Measurements from ENCODE around the gene LAMA3. TPM values are rescaled to one million over a fixed set of nuclear protein-coding genes. Genes with fewer than 3 reads are reported as not detected.

LAMA3 gene
- total and polyA plus RNA-seq, 2 experiments from 2014 or later = 3.9 to 4.9 TPM

- TF ChIP-seq, protein P1, sequence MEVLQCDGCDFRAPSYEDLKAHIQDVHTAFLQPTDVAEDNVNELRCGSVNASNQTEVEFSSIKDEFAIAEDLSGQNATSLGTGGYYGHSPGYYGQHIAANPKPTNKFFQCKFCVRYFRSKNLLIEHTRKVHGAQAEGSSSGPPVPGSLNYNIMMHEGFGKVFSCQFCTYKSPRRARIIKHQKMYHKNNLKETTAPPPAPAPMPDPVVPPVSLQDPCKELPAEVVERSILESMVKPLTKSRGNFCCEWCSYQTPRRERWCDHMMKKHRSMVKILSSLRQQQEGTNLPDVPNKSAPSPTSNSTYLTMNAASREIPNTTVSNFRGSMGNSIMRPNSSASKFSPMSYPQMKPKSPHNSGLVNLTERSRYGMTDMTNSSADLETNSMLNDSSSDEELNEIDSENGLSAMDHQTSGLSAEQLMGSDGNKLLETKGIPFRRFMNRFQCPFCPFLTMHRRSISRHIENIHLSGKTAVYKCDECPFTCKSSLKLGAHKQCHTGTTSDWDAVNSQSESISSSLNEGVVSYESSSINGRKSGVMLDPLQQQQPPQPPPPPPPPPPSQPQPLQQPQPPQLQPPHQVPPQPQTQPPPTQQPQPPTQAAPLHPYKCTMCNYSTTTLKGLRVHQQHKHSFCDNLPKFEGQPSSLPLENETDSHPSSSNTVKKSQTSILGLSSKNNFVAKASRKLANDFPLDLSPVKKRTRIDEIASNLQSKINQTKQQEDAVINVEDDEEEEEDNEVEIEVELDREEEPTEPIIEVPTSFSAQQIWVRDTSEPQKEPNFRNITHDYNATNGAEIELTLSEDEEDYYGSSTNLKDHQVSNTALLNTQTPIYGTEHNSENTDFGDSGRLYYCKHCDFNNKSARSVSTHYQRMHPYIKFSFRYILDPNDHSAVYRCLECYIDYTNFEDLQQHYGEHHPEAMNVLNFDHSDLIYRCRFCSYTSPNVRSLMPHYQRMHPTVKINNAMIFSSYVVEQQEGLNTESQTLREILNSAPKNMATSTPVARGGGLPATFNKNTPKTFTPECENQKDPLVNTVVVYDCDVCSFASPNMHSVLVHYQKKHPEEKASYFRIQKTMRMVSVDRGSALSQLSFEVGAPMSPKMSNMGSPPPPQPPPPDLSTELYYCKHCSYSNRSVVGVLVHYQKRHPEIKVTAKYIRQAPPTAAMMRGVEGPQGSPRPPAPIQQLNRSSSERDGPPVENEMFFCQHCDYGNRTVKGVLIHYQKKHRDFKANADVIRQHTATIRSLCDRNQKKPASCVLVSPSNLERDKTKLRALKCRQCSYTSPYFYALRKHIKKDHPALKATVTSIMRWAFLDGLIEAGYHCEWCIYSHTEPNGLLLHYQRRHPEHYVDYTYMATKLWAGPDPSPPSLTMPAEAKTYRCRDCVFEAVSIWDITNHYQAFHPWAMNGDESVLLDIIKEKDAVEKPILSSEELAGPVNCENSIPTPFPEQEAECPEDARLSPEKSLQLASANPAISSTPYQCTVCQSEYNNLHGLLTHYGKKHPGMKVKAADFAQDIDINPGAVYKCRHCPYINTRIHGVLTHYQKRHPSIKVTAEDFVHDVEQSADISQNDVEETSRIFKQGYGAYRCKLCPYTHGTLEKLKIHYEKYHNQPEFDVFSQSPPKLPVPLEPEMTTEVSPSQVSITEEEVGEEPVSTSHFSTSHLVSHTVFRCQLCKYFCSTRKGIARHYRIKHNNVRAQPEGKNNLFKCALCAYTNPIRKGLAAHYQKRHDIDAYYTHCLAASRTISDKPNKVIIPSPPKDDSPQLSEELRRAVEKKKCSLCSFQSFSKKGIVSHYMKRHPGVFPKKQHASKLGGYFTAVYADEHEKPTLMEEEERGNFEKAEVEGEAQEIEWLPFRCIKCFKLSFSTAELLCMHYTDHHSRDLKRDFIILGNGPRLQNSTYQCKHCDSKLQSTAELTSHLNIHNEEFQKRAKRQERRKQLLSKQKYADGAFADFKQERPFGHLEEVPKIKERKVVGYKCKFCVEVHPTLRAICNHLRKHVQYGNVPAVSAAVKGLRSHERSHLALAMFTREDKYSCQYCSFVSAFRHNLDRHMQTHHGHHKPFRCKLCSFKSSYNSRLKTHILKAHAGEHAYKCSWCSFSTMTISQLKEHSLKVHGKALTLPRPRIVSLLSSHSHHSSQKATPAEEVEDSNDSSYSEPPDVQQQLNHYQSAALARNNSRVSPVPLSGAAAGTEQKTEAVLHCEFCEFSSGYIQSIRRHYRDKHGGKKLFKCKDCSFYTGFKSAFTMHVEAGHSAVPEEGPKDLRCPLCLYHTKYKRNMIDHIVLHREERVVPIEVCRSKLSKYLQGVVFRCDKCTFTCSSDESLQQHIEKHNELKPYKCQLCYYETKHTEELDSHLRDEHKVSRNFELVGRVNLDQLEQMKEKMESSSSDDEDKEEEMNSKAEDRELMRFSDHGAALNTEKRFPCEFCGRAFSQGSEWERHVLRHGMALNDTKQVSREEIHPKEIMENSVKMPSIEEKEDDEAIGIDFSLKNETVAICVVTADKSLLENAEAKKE (CRISPR knock-in tag; IDR thresholded peaks at IDR 0.05) = no peak
- TF ChIP-seq, protein P2, sequence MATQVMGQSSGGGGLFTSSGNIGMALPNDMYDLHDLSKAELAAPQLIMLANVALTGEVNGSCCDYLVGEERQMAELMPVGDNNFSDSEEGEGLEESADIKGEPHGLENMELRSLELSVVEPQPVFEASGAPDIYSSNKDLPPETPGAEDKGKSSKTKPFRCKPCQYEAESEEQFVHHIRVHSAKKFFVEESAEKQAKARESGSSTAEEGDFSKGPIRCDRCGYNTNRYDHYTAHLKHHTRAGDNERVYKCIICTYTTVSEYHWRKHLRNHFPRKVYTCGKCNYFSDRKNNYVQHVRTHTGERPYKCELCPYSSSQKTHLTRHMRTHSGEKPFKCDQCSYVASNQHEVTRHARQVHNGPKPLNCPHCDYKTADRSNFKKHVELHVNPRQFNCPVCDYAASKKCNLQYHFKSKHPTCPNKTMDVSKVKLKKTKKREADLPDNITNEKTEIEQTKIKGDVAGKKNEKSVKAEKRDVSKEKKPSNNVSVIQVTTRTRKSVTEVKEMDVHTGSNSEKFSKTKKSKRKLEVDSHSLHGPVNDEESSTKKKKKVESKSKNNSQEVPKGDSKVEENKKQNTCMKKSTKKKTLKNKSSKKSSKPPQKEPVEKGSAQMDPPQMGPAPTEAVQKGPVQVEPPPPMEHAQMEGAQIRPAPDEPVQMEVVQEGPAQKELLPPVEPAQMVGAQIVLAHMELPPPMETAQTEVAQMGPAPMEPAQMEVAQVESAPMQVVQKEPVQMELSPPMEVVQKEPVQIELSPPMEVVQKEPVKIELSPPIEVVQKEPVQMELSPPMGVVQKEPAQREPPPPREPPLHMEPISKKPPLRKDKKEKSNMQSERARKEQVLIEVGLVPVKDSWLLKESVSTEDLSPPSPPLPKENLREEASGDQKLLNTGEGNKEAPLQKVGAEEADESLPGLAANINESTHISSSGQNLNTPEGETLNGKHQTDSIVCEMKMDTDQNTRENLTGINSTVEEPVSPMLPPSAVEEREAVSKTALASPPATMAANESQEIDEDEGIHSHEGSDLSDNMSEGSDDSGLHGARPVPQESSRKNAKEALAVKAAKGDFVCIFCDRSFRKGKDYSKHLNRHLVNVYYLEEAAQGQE (IDR thresholded peaks at IDR 0.05; ENCODE audit: unreplicated experiment) = no peak
Measured at GRCh38 chr18:23719634-23720201, 30.5 kb downstream of the LAMA3 start (continued).

DNA sequence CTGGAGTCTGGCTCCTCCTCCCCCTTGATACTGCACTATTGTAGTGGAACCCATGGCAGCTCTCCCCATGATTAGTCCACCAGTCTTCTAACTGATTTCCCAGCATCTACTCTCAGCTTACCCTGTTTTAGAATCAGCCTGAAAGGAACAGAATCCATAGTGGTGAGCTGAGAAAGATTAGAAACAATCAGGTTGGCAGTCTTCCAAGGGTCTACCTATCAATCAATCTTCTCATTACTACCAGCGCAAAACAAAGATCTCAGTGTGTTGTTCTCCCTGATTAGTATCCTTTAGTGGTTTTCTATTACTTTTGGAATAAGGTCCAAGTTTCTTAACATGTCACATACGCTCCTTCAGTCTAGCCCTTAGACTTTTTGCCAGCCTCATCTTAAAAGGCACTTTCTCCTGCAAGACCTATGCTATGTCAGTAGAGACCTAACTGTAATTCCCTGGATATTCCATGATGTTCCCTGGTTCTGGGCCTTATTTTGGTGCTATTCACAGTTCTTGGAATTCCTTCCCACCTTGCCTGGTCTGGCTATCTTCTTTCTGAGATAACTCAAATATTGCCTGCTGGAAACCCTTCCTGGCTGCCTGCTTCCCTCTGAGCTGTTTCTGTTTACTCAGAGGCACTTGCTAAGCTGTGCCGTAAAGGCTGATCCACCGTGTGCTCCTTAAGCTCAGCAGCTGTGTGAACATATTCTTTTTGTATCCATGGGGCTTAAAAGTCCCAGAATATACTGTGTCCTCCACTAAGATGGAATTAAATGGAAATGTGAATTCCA, 32.6 kb downstream of the LAMA3 start:
- Mint-ChIP-seq H3K27ac (no peak overlapping the region), H3K9me3 (no peaks in the 10 kb centered on the region), H3K36me3 (ENCODE audit: low read depth) (no peaks in the 10 kb centered on the region), H3K4me1 (peaks cover 2% of the 10 kb centered on the region; the same call in 2 of the 3 replicates), H3K4me3 (no peak overlapping the region), H3K27me3 (ENCODE audit: insufficient read depth, low read depth, poor library complexity) (no peaks in the 10 kb centered on the region)
- Histone ChIP-seq H3K9me2 (ENCODE audit: insufficient read depth) (peaks cover 3% of the 10 kb centered on the region; the same call in 1 of the 2 replicates), H3K36me3 (ENCODE audit: insufficient read depth) (no peaks in the 10 kb centered on the region), H3K4me2 (no peak overlapping the region), H3K27me3 (ENCODE audit: insufficient read depth) (no peaks in the 10 kb centered on the region), H3K27ac (ENCODE audit: low read depth) (no peak overlapping the region), H3K4me1 (ENCODE audit: insufficient read depth) (no peaks in the 10 kb centered on the region), H2AFZ (no peak overlapping the region), H4K20me1 (replicated peaks; ENCODE audit: insufficient read depth) (no peaks in the 10 kb centered on the region), H3K79me2 (replicated peaks; ENCODE audit: insufficient read depth) (no peaks in the 10 kb centered on the region), H3K4me3 (no peak overlapping the region), H3F3A (replicated peaks; ENCODE audit: low read depth) (no peaks in the 10 kb centered on the region)
- DNase-seq (ENCODE audit: low spot score) (no peak), ATAC-seq (no peak)
- TF ChIP-seq ZNF114 (CRISPR knock-in tag; IDR thresholded peaks at IDR 0.05) = no peak
- TF ChIP-seq NANOG (IDR thresholded peaks at IDR 0.05; ENCODE audit: borderline replicate concordance) = no peak
- TF ChIP-seq EZH2phosphoT487 (IDR thresholded peaks at IDR 0.05; ENCODE audit: unreplicated experiment) = no peak
- no peak for TF ChIP-seq STAT1 (IDR thresholded peaks at IDR 0.05; ENCODE audit: unreplicated experiment)
- TF ChIP-seq POLR2AphosphoS5 (IDR thresholded peaks at IDR 0.05; ENCODE audit: low read depth) = no peak
- TF ChIP-seq JUNB (IDR thresholded peaks at IDR 0.05; ENCODE audit: unreplicated experiment) = no peak
